Glomerular endothelial cell (primary cell): Measurements from ENCODE around the gene SLC17A8. TPM values are rescaled to one million over a fixed set of nuclear protein-coding genes. Genes with fewer than 3 reads are reported as not detected.

Experiments used
- DNase-seq: peaks from one replicate; pipeline ENCODE4 v3.0.0-alpha.2; 2011; ENCODE audit warnings: low read depth, low spot score; ENCODE audit errors: extremely low read depth
- total RNA-seq: library from RNA; depleted of rRNA; stranded (reverse); fragments of >200 nt; gene quantifications from 2 replicates; pipeline ENCODE4 v1.2.3, GENCODE V29; 2015

Gene SLC17A8
- total RNA-seq, 1 donor from 2014 or later = not detected

DNA sequence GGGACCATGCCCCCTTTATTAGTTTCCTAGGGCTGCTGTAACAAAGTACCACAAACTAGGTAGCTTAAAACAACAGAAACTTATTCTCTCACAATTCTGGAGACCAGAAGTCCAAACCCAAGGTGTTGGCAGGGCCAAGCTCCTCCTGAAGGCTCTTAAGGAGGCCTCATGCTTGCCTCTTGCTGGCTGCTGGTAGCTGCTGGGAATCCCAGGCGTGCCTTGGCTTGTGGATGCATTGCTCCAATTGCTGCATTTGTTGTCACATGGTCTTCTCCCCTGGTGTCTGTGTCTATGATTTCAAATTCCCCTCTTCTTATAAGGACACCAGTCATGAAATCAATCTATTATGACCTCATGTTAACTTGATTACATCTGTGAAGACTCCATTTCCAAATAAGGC, 11.2 kb downstream of the SLC17A8 start:
- no peak for DNase-seq

GRCh38 chr12:100371146-100371545, 14.3 kb downstream of the SLC17A8 start:
- no peak for DNase-seq

GRCh38 chr12:100372853-100373640, 16.2 kb downstream of the SLC17A8 start:
- no peak for DNase-seq

- no peak for DNase-seq
Observed at GRCh38 chr12:100375038-100375735, 18.3 kb downstream of the SLC17A8 start.

- no peak for DNase-seq
Observed at GRCh38 chr12:100376161-100376560, 19.3 kb downstream of the SLC17A8 start.

DNA sequence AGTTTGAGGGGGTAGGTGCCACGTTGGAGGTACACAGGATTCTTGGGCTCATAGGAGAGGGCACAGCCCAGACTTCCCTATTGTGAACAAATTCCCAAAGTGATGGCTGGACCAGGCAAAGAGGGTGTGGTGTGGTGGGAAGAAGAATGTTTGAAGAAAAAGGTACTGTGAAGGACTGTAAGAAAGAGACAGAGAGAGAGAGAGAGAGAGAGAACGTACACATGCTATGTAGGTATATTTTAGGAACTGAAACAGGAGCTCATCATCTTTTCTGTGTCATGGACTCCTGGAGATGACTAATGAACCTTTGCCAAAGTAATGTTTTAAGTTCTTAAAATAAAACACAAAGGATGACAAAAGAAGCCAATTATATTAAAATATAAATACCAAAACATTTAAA, 24.5 kb downstream of the SLC17A8 start:
- no peak for DNase-seq

- no peak for DNase-seq
Observed at GRCh38 chr12:100382338-100382737, 25.5 kb downstream of the SLC17A8 start.

GRCh38 chr12:100383586-100384558, 27.0 kb downstream of the SLC17A8 start:
- DNase-seq = no peak

DNA sequence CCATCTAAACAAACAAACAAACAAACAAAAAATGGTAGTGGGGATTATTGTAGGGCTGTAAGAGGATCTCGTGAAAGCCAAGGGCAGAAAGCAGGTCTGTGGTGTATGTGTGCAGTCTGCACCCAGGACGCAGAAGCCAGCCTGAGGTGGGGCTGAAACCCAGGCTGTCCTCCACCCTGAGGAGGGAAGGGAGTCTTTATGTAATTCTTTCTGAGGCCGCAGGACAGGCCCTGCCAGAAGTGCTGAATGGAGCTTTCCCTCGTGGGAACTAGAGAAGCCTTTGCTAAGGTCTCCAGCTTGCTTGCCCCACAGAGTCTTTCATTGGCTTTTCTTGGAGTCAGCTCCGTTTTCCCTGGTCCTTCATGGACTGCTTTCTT, 27.7 kb downstream of the SLC17A8 start:
- no peak for DNase-seq

- no peak for DNase-seq
Observed at GRCh38 chr12:100388382-100388781, 31.5 kb downstream of the SLC17A8 start.

DNA sequence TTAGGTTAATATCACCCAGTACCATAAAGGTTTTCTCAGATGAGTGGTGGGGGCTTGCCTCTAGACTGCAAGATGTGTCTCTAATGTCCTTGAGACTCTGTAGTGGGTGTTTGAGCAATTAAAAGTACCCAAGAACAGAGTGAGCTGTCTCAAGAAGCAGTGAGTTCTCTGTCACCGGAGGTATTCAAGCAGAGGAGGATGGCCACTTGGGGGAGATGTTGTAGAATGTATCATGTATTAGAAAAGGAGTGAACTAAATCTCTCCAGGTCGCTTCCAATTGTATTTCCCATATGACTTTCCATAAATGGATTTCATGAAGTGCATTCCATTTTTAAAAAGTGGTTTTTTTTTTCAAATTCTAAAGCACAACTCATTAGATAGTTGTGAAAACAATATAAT, 35.0 kb downstream of the SLC17A8 start:
- no peak for DNase-seq

- DNase-seq = no peak
Observed at GRCh38 chr12:100393200-100393599, 36.3 kb downstream of the SLC17A8 start.

DNA sequence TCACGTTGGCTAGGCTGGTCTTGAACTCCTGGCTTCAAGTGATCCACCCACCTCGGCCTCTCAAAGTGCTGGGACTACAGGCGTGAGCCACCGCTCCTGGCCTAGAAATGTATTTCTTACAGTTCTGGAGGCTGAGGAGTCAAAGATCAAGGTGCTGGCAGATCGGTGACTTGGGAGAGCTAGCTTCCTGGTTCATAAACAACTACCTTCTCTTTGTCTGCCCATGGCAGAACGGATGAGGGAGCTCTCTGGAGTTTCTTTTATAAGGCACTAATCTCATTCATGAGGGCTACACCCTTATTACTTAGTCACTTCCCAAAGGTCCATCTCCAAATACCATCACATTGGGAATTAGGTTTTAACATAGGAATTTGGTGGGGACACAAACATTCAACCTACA, 38.9 kb downstream of the SLC17A8 start:
- DNase-seq = no peak

DNA sequence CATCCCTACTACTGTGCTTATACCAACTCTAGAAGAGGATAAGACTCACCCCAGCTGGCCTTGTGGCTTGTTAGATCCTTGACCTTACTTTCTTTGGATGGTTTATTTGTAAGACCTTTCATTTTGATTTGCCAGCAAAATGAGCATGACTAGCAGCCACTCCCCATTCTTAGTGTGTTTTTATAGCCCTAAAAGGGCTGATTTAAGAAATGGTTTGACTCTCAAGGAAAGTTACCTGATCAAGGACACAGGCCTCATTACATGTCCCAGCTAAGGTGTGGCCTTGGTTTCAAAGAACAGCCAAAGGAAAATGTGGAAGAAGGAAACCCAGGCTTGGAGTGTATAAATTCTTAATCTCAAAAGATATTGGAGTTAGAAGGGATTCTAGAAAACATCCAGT, 41.4 kb downstream of the SLC17A8 start:
- no peak for DNase-seq

- DNase-seq = no peak
Observed at GRCh38 chr12:100399095-100399494, 42.2 kb downstream of the SLC17A8 start.

GRCh38 chr12:100401660-100402059, 44.8 kb downstream of the SLC17A8 start:
- no peak for DNase-seq

DNA sequence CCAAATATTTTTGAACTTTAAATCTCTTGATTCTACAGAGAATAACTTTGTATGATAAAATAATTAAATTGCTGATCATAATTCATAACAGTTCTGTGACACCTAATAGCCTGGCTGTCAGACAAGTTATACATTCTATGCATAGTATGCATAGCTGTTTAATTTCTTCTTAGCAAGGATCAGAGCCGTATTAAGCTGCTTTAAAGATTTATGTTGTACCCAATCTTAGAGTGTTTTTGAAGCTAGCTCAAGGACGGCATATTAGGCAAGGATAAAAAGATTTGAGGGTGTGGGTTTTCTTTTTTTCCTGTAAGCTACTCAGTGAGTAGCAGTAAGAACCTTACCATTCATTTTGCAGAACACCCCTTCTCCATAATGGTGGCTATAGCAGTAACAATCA, 45.9 kb downstream of the SLC17A8 start:
- no peak for DNase-seq

- DNase-seq = no peak
Observed at GRCh38 chr12:100403446-100403845, 46.6 kb downstream of the SLC17A8 start.

- DNase-seq = peak; percentile 37
Observed at GRCh38 chr12:100404769-100405407, 48.0 kb downstream of the SLC17A8 start.

DNA sequence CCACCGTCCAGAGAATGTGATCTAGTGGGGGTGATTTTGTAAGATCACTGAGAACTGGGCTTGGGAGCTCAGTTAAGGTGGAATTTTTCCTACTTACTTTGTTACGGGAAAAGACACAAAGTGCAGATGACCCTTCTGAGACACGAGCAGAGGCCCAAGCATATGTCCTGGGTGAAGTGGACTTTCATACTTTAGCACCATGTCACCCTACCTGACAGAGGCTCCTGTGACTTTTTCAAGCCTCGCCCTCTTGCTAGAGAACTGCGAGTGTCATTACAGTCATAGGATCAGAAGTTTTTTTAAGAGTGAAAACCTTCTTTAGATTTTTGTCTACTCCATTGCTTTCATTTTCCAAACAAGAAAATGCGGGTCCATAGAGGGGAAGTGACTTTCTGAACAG, 56.1 kb downstream of the SLC17A8 start:
- DNase-seq = no peak

DNA sequence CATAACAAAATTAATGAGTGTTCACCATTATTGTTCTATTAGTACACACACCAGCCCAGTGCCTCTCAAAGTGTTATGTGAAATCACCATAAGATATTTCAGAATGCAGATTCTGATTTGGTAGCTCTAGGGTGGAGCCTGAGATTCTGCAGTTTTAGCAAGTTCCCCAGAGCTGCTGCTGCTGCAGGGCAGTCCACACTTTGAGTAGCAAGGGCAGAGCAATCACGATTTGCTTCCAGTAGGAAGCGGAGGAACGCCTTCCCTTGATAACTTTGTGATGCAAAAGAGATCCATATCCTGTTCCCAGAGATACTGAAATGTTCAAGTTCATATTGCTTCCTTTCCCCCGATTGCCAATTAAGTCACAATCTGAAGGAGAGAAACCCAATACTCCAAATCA, 57.9 kb downstream of the SLC17A8 start:
- DNase-seq = no peak
